Smooth muscle cell of bladder (primary cell): ENCODE results near the gene RRBP1. TPM values are rescaled to one million over a fixed set of nuclear protein-coding genes. Genes with fewer than 3 reads are reported as not detected.

Experiments used
- total RNA-seq: library from RNA; depleted of rRNA; stranded (reverse); fragments of >200 nt; gene quantifications from 2 replicates; pipeline ENCODE4 v1.2.3, GENCODE V29; 2014

Gene RRBP1
- total RNA-seq = 277 and 309 TPM in 2 replicates

GRCh38 chr20:17682103-17682888 lies at the start of gene RRBP1:
TSS of gene RRBP1 (minus strand) at chr20:17682242. CDS start at chr20:17660507, 21,735 bp downstream.

GRCh38 chr20:17699931-17700351 lies 17.9 kb upstream of the RRBP1 start, which contains the start of gene BANF2:
TSS of gene BANF2 (plus strand) at chr20:17699966. CDS start at chr20:17725026, 25,060 bp downstream.

GRCh38 chr20:17569616-17570346 lies 112.3 kb downstream of the RRBP1 start, which contains the start of gene DSTN:
TSS of gene DSTN (plus strand) at chr20:17570075. CDS start at chr20:17570209, 134 bp downstream.

Other genes with a start within 250 kb of the RRBP1 start
- 2.8 and 3.8 TPM in 2 replicates for gene BFSP1, start 150.9 kb downstream of the RRBP1 start, total RNA-seq
- gene DSTN, start 112.2 kb downstream of the RRBP1 start, total RNA-seq = 215 and 284 TPM in 2 replicates
- not detected in 2 replicates for gene BANF2, start 17.7 kb upstream of the RRBP1 start, total RNA-seq